K562 (cell line): ENCODE data around the gene HARS1. TPM values are rescaled to one million over a fixed set of nuclear protein-coding genes. Genes with fewer than 3 reads are reported as not detected.

Experiments
- ATAC-seq: fragments of 200-7000 bp; cut with Tn5 transposase; 3 replicates; pipeline ENCODE4 v1.9.1; 2020; ENCODE audit warnings: moderate library complexity
- BruUV-seq: library from RNA; stranded (reverse); fragments of 400-500 nt; replicated peaks from 2 replicates; lab custom pipeline; 2021; lab: Mats Ljungman, UMichigan
- CTCF ChIA-PET: fragments of 300-600 bp; formaldehyde crosslinking; extraction: SDS; loops from one replicate; lab custom pipeline; 2021; ENCODE audit warnings: low intra/inter-chr PET ratio; lab: Yijun Ruan, JAX
- POLR2A ChIA-PET: fragments of 300-600, 350-650 bp; sonication (Branson Sonifier 250); formaldehyde crosslinking; extraction: SDS; loops from one replicate; lab custom pipeline; 2021; ENCODE audit warnings: antibody characterized with exemption, inconsistent platforms; lab: Yijun Ruan, JAX
- DNase-seq, 4 experiments: peaks; one replicate each; pipeline versions ENCODE4 v3.0.0 to v3.0.0-alpha.2; 2011 to 2018; ENCODE audit warnings: low spot score in 3 of 4, mixed read lengths in 3 of 4; ENCODE audit errors: extremely low read depth in 1 of 4
- FAIRE-seq: peaks from 2 replicates; lab custom pipeline; 2011; peaks lifted over from hg19 to GRCh38; lab: Jason Lieb, UNC
- H2AFZ ChIP-seq: 2 replicates; pipeline ENCODE4 v1.6.0; 2011; ENCODE audit warnings: low read depth, low read length, control low read depth, inconsistent platforms
- H3K27ac ChIP-seq: fragments of 200-600 bp; 3 replicates; pipeline ENCODE4 v1.8.0; 2011; ENCODE audit warnings: low read depth, mild to moderate bottlenecking, control low read depth, inconsistent platforms, low read length, moderate library complexity, mixed read lengths; ENCODE audit errors: extremely low read depth
- H3K27me3 ChIP-seq, 2 experiments: fragments of 300-600 bp in 1 of 2; 2 replicates in 1 of 2; 3 replicates in 1 of 2; pipeline versions ENCODE4 v1.6.0 to v1.8.0; 2011; ENCODE audit warnings: inconsistent platforms in 2 of 2, low read length in 2 of 2, mild to moderate bottlenecking in 1 of 2, mixed read lengths in 1 of 2, moderate library complexity in 1 of 2; ENCODE audit not compliant: control insufficient read depth in 2 of 2, insufficient read depth in 2 of 2
- H3K36me3 ChIP-seq: fragments of 300-600 bp; 3 replicates; pipeline ENCODE4 v1.8.0; 2011; ENCODE audit warnings: mild to moderate bottlenecking, low read length, inconsistent platforms; ENCODE audit not compliant: control insufficient read depth, insufficient read depth
- H3K4me1 ChIP-seq, 2 experiments: fragments of 200-600 bp in 1 of 2; replicated peaks in 1 of 2; 2 replicates in 1 of 2; 3 replicates in 1 of 2; pipeline versions ENCODE4 v1.5.1 to v1.8.0; 2011; ENCODE audit warnings: inconsistent platforms in 2 of 2, low read length in 2 of 2, mild to moderate bottlenecking in 1 of 2, mixed read lengths in 1 of 2, moderate library complexity in 1 of 2; ENCODE audit not compliant: control insufficient read depth in 2 of 2, insufficient read depth in 2 of 2
- H3K4me2 ChIP-seq: 2 replicates; pipeline ENCODE4 v1.6.1; 2011; ENCODE audit warnings: low read length, control low read depth, inconsistent platforms, mixed read lengths; ENCODE audit not compliant: insufficient read depth
- H3K4me3 ChIP-seq: fragments of 200-600 bp; sonication (generic), shearing (Covaris generic); 2 replicates; pipeline ENCODE4 v1.5.1; 2016; ENCODE audit warnings: control low read depth, inconsistent platforms
- H3K79me2 ChIP-seq: fragments of 200-600 bp; 3 replicates; pipeline ENCODE4 v1.8.0; 2011; ENCODE audit warnings: low read length, inconsistent platforms; ENCODE audit not compliant: control insufficient read depth, insufficient read depth
- H3K9ac ChIP-seq, 2 experiments: 2 replicates each; pipeline versions ENCODE4 v1.6.0 to v1.6.1; 2011; ENCODE audit warnings: low read depth in 2 of 2, low read length in 2 of 2, control low read depth in 1 of 2, inconsistent platforms in 1 of 2, mild to moderate bottlenecking in 1 of 2, mixed read lengths in 1 of 2; ENCODE audit not compliant: insufficient read depth in 1 of 2
- H3K9me1 ChIP-seq: one replicate; pipeline ENCODE4 v1.6.0; 2011; ENCODE audit warnings: inconsistent platforms, mild to moderate bottlenecking, low read length, moderate library complexity; ENCODE audit not compliant: control insufficient read depth, insufficient read depth
- H3K9me3 ChIP-seq: replicated peaks from 2 replicates; pipeline ENCODE4 v1.5.1; 2011; ENCODE audit warnings: low read depth, low read length, inconsistent platforms; ENCODE audit not compliant: control insufficient read depth, insufficient read depth
- H4K20me1 ChIP-seq: replicated peaks from 2 replicates; pipeline ENCODE4 v1.6.1; 2011; ENCODE audit warnings: low read length, inconsistent platforms, mixed read lengths; ENCODE audit not compliant: control insufficient read depth, insufficient read depth
- HIVEP1 ChIP-seq: fragments of 250-450 bp; sonication (Bioruptor Pico); IDR thresholded peaks from 2 replicates; pipeline ENCODE4 v1.4.0; 2020; ENCODE audit warnings: mild to moderate bottlenecking
- MYNN ChIP-seq, 2 experiments: sonication (generic); formaldehyde crosslinking in 1 of 2; IDR thresholded peaks; 2 replicates each; pipeline versions ENCODE4 v1.5.0 to v1.6.1; 2016 to 2020; ENCODE audit warnings: antibody characterized with exemption in 1 of 2, missing genetic modification reagents in 1 of 2
- NCOA4 ChIP-seq: fragments of 450-650 bp; IDR thresholded peaks from 2 replicates; pipeline ENCODE4 v1.6.1; 2018; ENCODE audit warnings: mild to moderate bottlenecking; ENCODE audit not compliant: partially characterized antibody
- ZEB2 ChIP-seq: fragments of 450-650 bp; IDR thresholded peaks from 2 replicates; pipeline ENCODE4 v1.6.1; 2016
- WGBS: fragments of 100-300 bp; shearing (Covaris generic); methylation state at CpG from one replicate; pipeline ENCODE4 v1.1.6; 2016; ENCODE audit warnings: low coverage, mixed read lengths; ENCODE audit not compliant: insufficient coverage; ENCODE audit errors: missing lambda C conversion rate; 5-methylcytosine and 5-hydroxymethylcytosine counted together
- in situ Hi-C: fragments of 300-500 bp; cut with MboI; formaldehyde crosslinking; loops from 4 replicates; pipeline ENCODE4 v1.15.0; 2018; ENCODE audit warnings: inconsistent platforms, mixed read lengths
- intact Hi-C: fragments of 100-400 bp; cut with micrococcal nuclease; formaldehyde crosslinking; loops from 2 replicates; pipeline ENCODE4 v1.14.2; 2022
- polyA plus RNA-seq, 8 experiments: library from polyadenylated mRNA; depleted of rRNA in 4 of 8; stranded (reverse) in 5 of 8; unstranded in 3 of 8; fragments of >200 nt; fragmentation: Nextera tagmentation in 2 of 8; fragmentation: Illumina TruSeq in 1 of 8; extraction: Ambion mirVana in 2 of 8; extraction: Trizol in 1 of 8; gene quantifications; 2 replicates each; pipeline versions ENCODE4 v1.2.1 to v1.2.3, GENCODE V29; 2011 to 2014; ENCODE audit warnings: inconsistent platforms in 1 of 8, missing spikeins in 1 of 8
- total RNA-seq, 7 experiments: library from RNA; depleted of rRNA in 6 of 7; stranded (reverse); fragments of >200 nt in 6 of 7; fragmentation: Illumina TruSeq in 2 of 7; extraction: Trizol in 2 of 7; gene quantifications; 2 replicates each; pipeline versions ENCODE4 v1.2.1 to v1.2.3, GENCODE V29; 2011 to 2021; ENCODE audit warnings: low replicate concordance in 1 of 7
- TF ChIP-seq, protein P1 (sequence below): sonication (generic); formaldehyde crosslinking; IDR thresholded peaks from 2 replicates; pipeline ENCODE4 v1.8.0; 2023; ENCODE audit warnings: mild to moderate bottlenecking, missing genetic modification reagents

HARS1 gene
- total and polyA plus RNA-seq, 9 of the 15 experiments (the other 6 are each of a cell fraction or from before 2014, with no cell fraction given): 13.5 to 88.5 (median 75.2) TPM

DNA sequence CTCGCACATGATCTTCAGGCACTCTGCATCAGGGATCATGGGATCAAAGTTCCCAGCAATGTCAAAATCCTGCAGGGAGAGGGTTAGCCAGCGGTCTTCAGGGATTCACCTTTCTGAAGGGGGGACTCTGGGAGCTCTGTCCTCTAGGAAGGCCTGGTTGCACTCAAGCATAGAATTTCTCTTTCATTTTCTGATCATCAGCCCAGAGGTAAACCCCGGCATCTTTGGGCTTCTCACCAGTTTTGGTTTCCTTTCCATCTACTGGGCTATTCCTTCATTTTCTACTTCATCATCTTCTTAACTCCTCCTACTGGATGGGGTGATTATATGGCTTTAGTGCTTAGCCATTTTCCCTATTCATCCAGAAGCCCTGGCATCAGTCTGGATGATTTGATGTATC lies 13.2 kb downstream of the HARS1 start (continued):
- TF ChIP-seq, protein P1, sequence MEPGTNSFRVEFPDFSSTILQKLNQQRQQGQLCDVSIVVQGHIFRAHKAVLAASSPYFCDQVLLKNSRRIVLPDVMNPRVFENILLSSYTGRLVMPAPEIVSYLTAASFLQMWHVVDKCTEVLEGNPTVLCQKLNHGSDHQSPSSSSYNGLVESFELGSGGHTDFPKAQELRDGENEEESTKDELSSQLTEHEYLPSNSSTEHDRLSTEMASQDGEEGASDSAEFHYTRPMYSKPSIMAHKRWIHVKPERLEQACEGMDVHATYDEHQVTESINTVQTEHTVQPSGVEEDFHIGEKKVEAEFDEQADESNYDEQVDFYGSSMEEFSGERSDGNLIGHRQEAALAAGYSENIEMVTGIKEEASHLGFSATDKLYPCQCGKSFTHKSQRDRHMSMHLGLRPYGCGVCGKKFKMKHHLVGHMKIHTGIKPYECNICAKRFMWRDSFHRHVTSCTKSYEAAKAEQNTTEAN (CRISPR knock-in tag): no peak
- TF ChIP-seq NCOA4: no peak

DNA sequence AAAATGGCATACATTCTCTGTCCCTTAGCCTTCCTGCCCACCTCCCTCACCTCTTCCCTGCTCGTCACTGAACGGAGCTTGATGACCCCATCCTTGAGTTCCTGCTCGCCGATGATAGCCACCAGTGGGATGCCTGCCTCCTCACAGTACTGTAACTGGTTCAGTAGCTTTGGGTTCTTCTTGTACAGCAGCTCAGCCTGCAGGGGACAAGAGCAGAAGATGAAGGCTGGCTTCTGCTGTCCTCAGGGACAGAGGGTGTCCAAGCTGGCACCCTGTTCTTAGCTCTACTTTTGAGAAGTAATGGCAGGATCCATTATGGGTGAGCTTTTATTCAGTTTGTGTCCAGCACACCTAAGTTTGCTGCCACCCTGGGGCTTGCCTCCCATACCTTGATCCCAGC lies 16.5 kb downstream of the HARS1 start:
- Histone ChIP-seq H3K4me1 (peaks cover 10 to 16% of the 10 kb centered on the region in 2 experiments; a peak in 4 of 5 replicates), H2AFZ (no peak overlapping the region), H3K9me3 (no peaks in the 10 kb centered on the region), H3K36me3 (peaks cover 85% of the 10 kb centered on the region), H4K20me1 (no peaks in the 10 kb centered on the region), H3K27me3 (no peaks in the 10 kb centered on the region), H3K4me2 (no peak overlapping the region), H3K4me3 (no peak overlapping the region), H3K79me2 (no peaks in the 10 kb centered on the region), H3K27ac (no peak overlapping the region), H3K9me1 (no peaks in the 10 kb centered on the region), H3K9ac (no peak overlapping the region)
- DNase-seq: no peak
- ATAC-seq: no peak
- POLR2A ChIA-PET: interaction anchor here (1.0 to 3.6 kb wide), 5 partner anchors 11 to 36 kb away, joined by 3 to 12 read pairs (median 4); partner anchors contain the start of genes HARS1, HARS2, IK and NDUFA2
- CTCF ChIA-PET: no interaction called here
- no TSS peak for BruUV-seq
- in situ Hi-C loops (no loop called here), intact Hi-C loops (no loop called here)
- FAIRE-seq: no peak
- 96% methylated on average over 4 of the region's 4 CpGs for WGBS
- TF ChIP-seq ZEB2: no peak
- no peak for TF ChIP-seq HIVEP1
- 0 out of 2 replicates have a peak, but pooled peaks have one; percentile 13 for TF ChIP-seq MYNN (IDR thresholded peaks at IDR 0.05)
- no peak for TF ChIP-seq MYNN (CRISPR knock-in tag; IDR thresholded peaks at IDR 0.05)
